Ramos (cell line): ENCODE data around the gene HOXA3.

Experiments
- in situ Hi-C: fragments of 300-500 bp; cut with MboI; formaldehyde crosslinking; loops from one replicate; pipeline ENCODE4 v1.14.3; 2022; ENCODE audit warnings: low sequenced_read_pairs; ENCODE audit not compliant: unreplicated experiment

Gene HOXA3

GRCh38 chr7:27191161-27191731 is 38.9 kb upstream of the HOXA3 start:
- in situ Hi-C loops, result loop anchor here (10.0 kb wide), 1 partner anchor 904 kb away; no protein-coding TSS in a partner anchor

GRCh38 chr7:27189997-27190748 is 37.8 kb upstream of the HOXA3 start:
- in situ Hi-C loops, result loop anchor here (10.0 kb wide), 1 partner anchor 905 kb away; no protein-coding TSS in a partner anchor

GRCh38 chr7:27189295-27189996 is 37.1 kb upstream of the HOXA3 start:
- in situ Hi-C loops, result no loop called here

GRCh38 chr7:27188386-27189294 is 36.3 kb upstream of the HOXA3 start:
- in situ Hi-C loops, result no loop called here

- in situ Hi-C loops, result no loop called here
Observed at GRCh38 chr7:27187475-27188385, 35.3 kb upstream of the HOXA3 start.

- in situ Hi-C loops, result no loop called here
Observed at GRCh38 chr7:27186668-27187474, 34.5 kb upstream of the HOXA3 start.

GRCh38 chr7:27185854-27186667 is 33.7 kb upstream of the HOXA3 start:
- in situ Hi-C loops, result no loop called here

- in situ Hi-C loops, result no loop called here
Observed at GRCh38 chr7:27185013-27185853, 32.9 kb upstream of the HOXA3 start, which contains the start of gene HOXA11. HOXA11 (minus strand) TSS chr7:27185232; CDS start chr7:27185144, 88 bp downstream.

GRCh38 chr7:27184337-27185012 is 32.1 kb upstream of the HOXA3 start:
- in situ Hi-C loops, result no loop called here

GRCh38 chr7:27183682-27184336 is 31.4 kb upstream of the HOXA3 start:
- in situ Hi-C loops, result no loop called here

- in situ Hi-C loops, result no loop called here
Observed at GRCh38 chr7:27182861-27183681, 30.7 kb upstream of the HOXA3 start.

GRCh38 chr7:27182285-27182841 is 30.0 kb upstream of the HOXA3 start:
- in situ Hi-C loops, result no loop called here

- in situ Hi-C loops, result no loop called here
Observed at GRCh38 chr7:27181795-27182275, 29.5 kb upstream of the HOXA3 start.
